Activated effector memory CD4-positive, alpha-beta T cell treated with anti-CD3 and anti-CD28 coated beads, Interleukin-2, amount 50 U/mL, for 16 hours (primary cell): Measurements from ENCODE around the gene METTL24.
"Not testable (repeated sequence)": the region's sequence is repeated elsewhere in the genome, so short reads cannot be mapped to it uniquely, and the experiment has no call there.

Experiments used
- DNase-seq: peaks from one replicate; pipeline ENCODE4 v3.0.0-alpha.2; 2020

The METTL24 gene

DNA sequence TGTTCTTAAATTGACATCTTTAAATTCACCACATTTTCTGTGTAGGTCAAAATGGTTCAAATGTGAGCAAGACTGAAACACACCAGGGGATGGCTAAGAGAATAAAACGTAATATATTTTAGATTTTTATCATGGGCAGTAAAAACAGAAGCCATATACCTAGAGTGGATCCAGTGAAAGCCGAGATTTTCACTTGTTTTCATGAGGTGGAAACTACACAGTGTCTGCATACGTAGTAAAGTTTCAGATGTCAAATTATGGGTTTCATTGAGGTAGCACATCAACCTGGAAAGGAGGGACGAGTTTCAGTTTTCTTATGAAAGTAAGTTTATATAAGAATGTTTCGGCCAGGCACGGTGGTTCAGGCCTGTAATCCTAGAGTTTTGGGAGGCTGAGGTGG lies 25.9 kb downstream of the METTL24 start:
- DNase-seq, result no peak

DNA sequence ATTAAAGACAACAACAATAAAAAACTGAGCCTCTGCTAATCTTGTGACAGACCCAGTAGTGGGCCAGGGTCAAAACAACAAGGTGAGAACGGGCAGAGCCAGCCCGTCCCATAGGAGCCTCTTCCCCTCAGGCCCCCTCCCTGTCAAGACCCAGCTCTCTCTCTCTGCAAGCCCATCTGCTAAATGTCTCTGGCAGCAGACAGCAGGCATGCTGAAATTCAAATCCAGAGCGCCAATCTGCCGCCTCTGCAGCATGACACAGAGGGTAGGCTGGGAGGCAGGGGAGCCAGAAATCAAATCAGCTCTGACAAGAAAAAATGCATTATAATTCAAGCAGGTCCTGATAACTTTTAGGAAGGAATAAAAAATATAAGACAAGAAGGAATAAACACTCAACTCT lies 26.3 kb downstream of the METTL24 start:
- DNase-seq, result no peak

DNA sequence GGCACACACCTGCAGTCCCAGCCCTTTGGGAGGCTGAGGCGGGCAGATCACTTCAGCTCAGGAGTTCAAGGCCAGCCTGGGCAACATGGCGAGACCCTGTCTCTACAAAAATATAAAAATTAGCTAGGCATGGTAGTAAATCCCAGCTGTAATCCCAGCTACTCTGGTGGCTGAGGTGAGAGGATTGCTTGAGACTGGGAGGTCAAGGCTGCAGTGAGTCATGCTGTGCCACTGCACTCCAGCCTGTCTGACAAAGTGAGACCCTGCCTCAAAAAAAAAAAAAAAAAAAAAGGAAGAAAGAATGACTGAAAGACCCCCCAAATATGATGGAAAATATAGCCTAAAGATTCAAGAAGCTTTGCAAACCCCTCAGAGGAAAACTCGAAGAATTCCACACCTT lies 26.8 kb downstream of the METTL24 start:
- DNase-seq, result no peak

DNA sequence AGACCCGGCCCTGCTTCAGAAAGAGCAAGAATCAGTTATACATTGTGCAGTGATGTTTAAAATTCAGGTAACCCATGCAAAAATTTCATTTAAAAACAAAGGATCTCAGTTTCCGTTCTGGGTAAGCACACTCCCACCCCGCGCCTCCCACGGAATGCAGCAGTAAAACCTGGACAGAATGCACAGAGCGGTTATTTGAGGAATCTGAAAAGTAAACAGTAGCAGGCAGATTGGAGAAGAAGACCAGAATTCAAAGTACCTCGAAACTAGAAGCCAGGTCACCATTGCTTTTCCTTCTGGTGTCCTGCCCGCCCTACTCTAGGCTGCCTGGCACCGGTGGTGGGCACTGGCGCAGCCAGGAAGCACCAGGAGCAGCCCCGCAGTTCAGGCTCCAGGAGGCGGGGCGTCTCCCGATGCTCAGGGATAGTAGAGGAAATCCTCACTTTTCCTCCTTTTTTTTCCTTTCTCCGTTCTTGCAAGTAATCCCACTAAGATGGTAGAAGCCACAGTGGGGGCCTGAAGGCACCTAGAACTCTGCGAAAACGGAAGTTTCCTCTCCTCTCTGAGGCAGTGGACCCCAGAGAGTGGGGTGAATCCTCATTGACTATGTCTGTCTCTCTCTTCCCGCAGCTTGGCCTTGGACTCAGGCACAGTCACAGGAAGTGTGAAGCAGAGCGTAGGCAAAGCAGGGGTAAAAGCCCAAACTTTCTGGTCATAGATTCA lies 28.3 kb downstream of the METTL24 start:
- no peak for DNase-seq

DNA sequence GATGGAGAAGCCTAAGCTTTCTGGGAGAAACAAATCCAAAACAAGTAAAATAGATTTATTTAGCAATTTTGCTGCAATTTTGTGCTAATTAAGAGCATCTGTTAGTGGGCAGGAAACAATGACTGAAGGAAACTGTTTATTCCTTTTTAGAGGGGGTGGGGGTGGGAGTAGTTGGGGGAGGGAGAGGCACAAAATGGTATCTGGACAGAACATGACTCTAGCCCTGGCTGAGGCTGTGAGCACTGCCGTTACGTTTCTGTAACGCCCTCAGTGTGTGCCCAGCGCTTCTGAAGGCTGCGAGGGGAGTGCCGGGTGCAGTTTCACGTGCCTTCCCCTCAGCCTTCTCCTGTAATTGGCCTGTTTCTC lies 28.8 kb downstream of the METTL24 start:
- DNase-seq, result no peak

DNA sequence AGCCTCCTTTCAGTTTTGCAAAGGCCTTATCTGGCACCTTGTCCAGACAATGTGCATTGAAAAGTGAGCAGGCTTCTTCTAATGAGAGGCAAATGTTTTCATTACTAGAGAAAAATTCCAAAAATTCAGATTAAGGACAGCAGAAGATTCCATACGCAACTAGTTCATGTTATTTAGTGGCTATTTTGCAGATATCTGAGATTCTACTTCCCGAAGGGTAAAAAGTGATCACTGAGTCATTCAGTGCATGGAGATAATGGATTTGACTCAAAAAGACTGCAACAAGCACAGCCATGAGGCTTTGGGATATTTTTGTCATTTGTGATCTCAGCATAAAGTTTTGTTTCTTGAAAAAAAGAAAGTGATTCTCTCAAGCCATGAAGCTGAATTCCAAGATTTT lies 29.9 kb downstream of the METTL24 start:
- DNase-seq, result no peak

DNA sequence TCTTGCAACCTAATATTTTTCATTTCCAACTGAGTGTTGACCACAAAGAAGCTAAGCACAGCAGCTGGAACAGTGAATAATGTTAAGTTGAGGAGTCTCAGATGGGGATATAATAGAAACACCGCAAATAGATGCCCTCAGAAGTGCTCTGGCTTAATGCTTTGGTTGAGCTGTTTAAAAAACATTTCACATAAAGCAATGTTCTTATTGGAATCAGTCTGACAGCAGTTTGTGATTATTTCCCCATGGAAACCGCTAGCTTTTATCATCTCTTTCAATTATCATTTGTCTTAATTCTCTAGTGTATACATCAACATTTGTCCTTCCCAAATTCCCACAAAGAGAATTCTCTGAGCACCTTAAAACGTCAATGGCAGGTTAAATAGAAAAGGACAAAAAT lies 30.8 kb downstream of the METTL24 start:
- no peak for DNase-seq

DNA sequence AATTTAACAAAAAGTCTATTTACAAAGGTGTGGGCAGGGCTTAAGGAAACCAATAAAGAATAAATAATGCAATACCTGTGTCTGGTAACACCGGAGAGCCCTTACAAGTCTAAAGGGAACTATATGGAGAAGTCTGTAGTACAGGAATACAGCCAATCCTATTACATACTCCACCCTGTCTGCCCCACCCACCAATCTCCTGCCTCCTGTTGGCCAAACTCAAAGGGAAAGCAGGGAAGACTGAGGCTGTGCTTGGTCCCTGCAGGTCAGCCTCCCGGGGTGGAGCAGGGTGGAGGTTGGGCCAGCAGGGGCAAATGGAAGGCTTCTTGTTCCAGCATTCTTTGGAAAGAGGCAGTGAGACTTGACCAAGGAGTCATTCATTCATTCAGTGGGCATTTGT lies 31.5 kb downstream of the METTL24 start:
- DNase-seq, result no peak

DNA sequence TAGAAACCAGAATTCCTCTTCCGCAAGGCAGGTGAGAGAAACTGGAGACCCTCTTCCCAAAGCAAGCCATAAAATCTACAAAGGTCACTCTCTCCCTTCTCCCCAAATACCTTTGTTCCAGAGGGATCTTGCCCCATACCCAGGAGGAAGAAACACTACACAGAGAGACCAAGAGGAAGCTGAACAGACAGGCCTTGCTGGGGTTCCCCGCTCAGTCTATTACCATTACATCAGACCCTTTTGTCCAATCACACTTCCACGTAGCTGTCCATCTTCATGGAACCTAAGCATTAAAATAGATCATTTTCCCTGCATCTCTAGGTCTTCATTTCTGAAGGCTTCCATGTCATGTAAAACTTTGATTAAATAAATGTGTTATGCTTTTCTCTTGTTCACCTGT lies 32.1 kb downstream of the METTL24 start:
- DNase-seq, result no peak

DNA sequence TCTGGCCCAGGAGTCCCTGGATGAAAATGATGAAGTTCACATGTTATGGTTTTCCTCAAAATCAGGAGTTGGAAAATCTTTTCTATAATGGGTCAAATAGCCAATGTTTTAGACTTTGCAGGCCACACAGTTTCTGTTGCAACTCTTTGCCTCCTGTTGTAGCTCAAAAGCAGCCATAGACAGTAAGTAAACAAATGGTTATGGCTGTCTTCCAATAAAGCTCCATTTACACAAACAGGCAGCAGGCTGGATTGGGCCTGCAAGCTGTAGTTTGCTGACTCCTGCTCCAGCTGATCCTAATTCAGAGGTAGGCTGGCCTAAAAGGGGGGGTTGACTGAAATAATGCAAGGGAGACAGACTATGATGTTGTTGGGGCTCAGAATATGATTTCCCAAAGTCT lies 33.0 kb downstream of the METTL24 start:
- DNase-seq, result no peak

DNA sequence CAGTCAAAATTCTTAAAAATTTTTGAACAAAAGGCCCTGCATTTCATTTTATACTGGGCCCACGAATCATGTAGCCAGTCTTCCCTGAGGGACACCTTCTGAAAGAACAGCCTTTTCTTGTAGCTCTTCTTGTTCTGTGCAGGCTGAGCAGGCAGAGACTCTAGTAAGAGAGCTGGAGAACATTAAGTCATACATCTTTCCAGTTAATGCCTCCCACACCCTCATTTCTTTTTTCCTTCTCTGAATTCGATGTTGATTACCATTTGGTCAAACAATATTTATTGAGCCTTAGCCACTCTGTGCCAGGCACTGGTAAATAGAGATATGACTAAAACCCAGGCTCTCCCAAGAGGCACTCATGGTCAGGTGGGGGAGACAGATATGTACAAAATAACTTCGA lies 33.6 kb downstream of the METTL24 start:
- no peak for DNase-seq

DNA sequence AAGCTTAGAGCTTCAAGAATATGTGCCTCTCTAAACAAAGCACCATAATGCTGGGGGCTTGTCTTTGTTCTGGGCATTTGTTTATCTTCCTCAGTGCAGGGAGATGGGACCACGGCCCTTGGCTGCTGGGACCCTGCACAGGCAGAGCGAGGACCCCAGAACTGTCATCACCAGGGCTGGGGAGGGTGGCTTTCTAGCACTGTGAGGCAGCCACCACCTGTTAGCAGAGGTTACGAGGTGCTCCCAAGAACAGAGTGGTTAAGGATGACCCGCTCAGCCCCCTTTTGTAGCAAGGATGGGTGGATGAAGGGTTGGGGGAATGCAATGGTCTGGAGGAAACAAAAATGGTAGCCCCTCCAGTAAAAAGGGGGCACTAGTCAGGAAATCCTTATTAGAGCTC lies 34.9 kb downstream of the METTL24 start:
- no peak for DNase-seq

DNA sequence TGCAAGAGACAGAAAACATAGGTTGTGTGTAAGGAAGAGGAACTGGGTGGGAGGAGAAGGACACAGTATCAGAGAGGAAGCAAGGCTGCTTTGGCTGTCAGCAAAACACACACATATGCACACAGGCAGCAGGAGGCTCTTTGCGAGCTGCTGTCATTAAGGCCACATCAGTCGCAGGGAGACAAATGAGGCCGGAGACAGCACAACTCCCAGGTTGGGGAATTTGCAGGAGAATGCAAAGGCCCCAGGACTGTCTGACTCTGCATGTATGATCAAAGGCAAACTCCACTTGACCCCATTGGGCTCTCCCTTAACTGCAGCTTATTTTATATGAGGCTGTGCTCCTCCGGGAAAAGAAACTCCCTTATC lies 35.3 kb downstream of the METTL24 start:
- no peak for DNase-seq

DNA sequence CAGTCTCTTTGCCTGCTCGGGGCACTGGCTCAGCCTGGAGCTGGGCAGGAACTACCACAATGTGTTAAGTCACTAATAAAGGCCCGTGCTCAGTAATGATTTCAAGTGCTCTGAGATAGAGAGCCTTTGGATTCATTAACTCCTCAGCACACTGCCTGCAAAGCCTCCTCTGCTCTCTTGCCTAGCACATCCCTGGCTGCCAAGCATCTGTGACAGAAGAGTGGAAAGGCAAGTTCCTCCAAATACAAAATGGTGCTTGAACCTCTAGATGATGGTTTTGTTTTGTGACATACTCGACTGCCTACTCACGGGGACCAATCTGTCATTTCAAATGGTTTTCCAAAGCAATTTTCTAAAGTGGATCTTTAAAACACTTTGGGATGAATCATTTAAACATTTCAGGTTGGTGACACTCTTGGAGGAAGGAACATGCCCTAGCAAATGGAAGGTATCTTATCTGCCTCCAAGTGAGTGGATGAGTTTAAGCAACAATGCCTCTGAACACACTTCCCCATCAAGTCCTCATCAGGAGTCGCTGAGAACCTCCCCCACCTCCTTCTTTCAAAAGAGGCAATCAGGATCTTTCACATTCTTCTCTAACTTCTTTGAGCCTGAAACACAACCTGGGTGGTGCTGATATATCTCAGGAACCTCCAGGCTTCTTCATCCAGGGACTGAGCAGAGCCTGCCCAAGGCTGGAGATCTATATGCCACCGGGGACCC lies 35.8 kb downstream of the METTL24 start:
- no peak for DNase-seq

DNA sequence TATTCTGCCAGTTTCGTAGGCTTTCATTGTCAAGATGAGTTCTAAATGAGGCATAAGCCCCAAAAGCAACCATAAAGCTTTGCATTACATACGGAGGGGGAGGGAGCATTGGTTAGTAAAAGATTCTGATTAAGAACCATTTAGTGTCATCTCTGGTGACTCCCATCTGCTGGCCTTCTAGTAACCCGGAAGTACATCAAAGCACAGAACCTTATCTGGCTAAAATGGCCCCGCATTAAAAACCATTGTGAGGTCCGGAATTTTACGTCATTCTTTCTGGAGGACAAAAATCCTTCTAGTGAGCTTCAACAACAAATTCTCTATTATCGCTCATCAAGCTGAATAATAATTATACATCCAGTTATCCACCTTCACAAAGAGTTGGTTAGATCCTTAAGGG lies 37.8 kb downstream of the METTL24 start:
- DNase-seq, result no peak

DNA sequence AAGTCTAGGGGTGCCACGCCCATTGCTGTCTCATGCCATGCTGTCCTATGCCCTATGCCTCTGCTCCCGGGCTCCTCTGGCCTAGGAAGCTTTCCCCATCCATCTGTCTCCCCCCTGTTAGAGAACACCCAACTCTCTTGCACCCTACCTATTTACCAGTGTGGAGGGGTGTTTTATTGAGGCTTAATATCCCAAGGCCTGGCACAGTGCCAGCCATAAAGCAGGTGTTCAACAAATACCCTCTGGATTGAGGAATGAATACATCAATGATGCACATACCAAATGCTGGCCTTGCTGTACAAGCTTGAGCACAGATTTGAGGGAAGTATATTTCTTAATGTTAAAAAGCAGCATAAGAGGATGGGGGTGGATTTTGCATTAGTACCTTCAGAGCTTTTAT lies 38.3 kb downstream of the METTL24 start:
- DNase-seq, result no peak

DNA sequence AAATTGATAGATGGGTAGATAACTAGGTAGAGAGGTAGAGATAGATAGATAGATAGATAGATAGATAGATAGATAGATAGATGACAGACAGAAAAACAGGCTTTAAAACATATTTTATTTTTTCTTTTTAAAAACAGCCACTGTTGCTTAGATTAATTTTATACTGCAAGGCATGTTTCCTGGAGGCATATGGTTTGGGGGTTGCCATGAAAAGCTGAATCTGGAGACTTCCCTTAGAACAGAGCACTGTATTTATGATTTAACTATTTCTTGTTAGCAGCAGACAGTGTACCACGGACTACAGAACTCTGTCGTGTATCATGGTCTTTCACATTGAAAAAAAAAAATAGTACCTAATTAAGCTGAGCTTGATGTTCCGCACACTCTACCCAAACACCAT lies 38.8 kb downstream of the METTL24 start:
- no peak for DNase-seq

DNA sequence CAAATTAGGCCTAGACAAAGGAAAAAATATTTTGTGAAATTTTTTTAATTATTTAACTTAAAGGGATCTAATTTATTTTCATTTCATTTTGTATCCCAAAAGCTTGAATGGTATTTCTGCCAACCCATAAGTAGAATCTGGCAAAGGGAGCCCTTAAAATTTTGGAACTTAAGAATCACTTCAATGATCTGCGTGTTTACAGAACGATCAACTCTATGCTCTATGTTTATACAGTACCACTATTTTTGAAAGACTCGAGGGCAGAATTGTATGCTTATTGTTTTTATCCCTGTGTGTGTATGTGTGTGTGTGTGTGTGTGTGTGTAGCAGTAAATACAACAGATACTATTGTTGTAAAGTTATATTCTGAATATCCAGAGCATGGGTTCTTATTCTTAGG lies 39.2 kb downstream of the METTL24 start:
- no peak for DNase-seq

DNA sequence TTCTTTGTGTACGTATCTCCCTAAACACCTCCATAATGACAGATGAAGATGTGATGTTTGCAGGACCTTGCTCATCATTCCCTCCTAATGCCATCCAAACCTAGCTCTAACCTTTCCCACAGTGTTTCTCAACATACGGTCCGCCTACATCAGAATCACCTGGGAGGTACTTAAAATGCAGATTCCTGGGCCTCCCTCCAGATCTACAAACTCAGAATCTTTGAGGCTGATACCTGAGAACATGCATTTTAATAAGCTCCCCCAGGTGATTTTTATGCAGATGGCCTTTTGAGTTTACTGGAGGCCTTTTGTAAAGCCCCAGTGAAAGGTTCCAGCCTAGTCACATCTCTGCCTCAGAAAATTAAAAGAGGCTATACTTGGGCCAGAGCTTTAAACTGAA lies 40.5 kb downstream of the METTL24 start:
- DNase-seq, result no peak

DNA sequence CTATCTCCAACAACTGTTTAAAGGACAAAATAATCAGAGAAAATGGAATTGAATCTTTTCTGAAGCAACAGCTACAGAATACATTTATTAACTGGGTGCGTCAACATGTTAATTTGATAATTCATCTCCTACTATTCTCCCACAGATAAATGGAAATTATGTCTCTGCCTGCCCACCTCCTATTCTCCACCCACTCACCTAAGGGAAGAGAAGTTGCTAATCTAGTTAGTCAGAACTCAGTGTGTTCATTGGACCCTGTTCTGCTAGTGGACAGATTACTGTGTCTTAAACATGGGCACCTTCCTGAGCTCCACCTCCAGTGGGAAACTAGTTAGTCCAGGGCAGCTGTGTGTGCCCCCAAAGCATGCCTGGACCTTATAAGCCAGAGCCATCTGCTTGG lies 41.0 kb downstream of the METTL24 start:
- DNase-seq, result no peak

DNA sequence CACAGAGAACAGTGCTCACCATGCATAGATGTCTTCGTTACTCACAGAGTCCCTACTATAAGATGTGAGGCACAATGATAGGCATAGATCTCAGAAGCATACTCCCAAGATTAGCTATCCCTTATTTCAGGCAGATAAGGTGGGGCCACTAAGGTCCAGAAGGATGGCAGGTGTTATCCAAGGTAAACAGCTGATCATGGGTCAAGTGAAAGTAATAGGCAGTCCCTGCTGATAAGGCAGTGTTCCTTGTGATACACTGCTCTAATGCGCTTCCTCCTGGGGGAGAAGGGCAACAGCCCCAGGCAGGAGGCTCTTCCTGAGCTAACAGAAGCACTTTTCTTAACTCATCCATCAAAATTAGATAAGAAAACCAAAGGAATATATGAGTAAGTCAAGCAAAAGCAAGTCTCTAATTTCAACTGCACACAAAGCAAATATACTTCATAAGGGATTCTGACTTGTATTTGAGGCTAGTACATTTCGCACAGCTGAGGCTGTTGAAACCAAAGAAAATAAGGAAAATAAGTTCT lies 42.2 kb downstream of the METTL24 start:
- DNase-seq, result no peak

DNA sequence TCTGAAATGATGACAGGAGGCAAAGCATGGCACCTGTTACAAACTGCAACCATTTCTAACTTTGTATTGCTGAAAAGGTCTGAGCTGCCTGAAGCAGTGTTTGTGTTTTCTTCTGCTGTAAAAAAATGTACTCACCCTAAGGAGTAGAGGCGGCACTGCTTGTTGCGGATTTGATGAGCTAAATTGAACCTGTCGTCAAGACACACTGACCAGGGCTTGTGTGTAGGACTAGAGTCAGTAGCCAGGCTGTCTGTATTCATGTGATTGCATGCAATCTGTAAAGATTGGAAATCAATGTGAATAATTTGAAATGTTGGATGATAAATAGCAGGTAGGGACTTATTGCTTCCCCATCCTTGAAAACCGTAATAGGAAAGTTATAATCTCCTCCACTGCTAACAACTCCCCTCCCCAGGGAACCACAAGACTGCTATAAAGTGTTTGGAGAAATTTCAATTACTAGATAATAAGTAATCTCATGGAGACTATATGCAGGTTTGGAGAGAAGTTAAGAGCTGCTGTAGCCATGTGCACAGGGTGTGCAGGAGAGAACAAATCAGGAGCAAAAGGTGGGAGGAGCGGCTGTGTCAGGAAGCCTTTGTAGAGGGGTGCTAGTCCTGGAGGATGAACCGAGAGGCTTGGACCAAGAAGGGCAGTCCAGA lies 42.8 kb downstream of the METTL24 start:
- DNase-seq, result no peak

DNA sequence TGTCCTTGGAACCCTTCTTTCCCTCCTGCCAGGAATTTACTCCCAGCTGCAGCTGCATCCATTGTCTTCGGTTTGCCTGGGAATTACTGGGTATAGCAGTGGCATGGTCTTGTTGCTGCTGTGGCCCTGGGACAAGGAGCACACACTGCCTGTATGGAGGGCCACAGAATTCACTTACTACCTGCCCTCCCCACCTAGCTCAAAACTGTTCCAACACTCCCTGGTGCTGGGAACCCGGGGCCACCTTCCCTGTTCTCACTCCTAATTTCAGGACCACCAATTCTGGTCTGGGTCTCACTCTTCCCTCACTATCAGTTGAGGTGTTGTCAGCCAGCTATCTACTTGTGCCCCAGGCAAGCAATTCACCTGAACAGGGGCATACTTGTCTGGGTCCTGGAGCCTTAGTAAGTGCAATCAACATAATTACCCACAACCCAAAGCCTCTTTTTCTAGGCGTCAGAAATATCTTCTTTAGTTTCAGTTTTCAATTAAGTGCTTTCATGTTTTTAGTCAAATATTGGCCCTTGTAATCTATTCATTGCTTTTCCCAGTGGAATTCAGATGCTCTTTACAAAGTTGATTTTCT lies 47.2 kb downstream of the METTL24 start:
- no peak for DNase-seq

DNA sequence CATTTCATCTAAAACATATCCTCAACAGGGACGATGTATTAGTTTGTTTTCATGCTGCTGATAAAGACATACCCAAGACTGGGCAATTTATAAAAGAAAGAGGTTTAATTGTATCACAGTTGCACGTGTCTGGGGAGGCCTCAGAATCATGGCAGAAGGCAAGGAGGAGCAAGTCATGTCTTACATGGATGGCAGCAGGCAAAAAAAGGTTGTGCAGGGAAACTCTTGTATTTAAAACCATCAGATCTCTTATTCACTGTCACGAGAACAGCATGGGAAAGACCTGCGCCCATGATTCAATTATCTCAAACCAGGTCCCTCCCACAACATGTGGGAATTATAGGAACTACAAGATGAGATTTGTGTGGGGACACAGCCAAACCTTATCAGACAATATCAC lies 48.7 kb downstream of the METTL24 start:
- DNase-seq, result not testable (repeated sequence)
